Measurements from ENCODE around the gene DNAH14. TPM values are rescaled to one million over a fixed set of nuclear protein-coding genes. Genes with fewer than 3 reads are reported as not detected.
A peak's percentile ranks its signal among the peaks of the same experiment; 100 is the strongest.

The DNAH14 gene
- total RNA-seq, 1 experiment from 2014 or later, result 33.2 TPM

- TF ChIP-seq ZBTB33 (IDR thresholded peaks at IDR 0.05; ENCODE audit: extremely low read depth, insufficient replicate concordance, low read length), result no peak
Observed at GRCh38 chr1:225440380-225441221, 511.1 kb downstream of the DNAH14 start (continued).

DNA sequence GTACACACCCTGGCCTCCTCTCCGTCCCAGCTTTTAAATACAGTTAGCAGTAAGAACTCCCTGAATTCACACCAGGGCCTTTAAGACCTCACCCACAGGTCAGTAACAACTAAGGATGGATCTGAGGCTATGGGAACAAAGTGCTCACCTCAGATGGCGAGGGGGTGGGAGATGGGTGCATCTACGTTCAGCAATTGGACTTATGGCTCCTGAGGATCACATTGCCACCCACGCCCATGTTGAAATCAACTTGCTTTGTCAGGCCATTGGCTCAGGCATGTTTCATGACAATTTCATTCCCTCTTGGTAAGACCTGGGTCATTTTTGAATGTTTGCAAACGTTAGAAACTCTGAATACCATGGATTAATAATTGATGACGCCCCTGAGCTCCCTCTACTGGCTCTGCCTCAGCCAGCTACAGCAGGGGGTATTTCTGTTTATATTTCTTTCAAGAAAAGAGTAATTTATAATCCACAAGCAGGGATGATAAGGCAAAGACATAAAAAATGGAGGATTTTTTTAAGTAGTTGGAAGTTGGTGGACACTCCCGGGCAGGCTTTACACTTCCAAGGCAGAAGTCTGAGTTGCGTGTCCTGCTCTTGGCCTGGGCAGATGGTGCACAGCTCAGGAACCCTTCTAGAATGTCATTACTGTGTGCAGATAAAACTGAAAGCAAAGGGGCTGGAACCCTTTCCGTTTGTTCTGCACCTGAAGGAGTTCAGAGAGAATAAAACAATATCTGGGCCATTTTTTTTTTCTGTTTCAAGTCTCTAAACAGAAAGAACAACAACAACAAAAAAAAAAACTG lies 512.0 kb downstream of the DNAH14 start:
- no peak for ATAC-seq

More for the DNA sequence above, 512.0 kb downstream of the DNAH14 start:
- TF ChIP-seq EGR1 (IDR thresholded peaks at IDR 0.05; ENCODE audit: low read depth) (no peak), CBX3 (IDR thresholded peaks at IDR 0.05; ENCODE audit: low read depth) (no peak), JUND (IDR thresholded peaks at IDR 0.05) (no peak), POLR2A (IDR thresholded peaks at IDR 0.05; ENCODE audit: borderline replicate concordance, extremely low read depth, insufficient read depth, insufficient read length) (no peak), RAD21 (IDR thresholded peaks at IDR 0.05; ENCODE audit: low read depth) (peak; percentile 25; the same call in 1 of the 2 replicates), ATF3 (IDR thresholded peaks at IDR 0.05) (no peak), ZBTB33 (IDR thresholded peaks at IDR 0.05; ENCODE audit: extremely low read depth, insufficient replicate concordance, low read length) (no peak)
- TF ChIP-seq, protein P1, sequence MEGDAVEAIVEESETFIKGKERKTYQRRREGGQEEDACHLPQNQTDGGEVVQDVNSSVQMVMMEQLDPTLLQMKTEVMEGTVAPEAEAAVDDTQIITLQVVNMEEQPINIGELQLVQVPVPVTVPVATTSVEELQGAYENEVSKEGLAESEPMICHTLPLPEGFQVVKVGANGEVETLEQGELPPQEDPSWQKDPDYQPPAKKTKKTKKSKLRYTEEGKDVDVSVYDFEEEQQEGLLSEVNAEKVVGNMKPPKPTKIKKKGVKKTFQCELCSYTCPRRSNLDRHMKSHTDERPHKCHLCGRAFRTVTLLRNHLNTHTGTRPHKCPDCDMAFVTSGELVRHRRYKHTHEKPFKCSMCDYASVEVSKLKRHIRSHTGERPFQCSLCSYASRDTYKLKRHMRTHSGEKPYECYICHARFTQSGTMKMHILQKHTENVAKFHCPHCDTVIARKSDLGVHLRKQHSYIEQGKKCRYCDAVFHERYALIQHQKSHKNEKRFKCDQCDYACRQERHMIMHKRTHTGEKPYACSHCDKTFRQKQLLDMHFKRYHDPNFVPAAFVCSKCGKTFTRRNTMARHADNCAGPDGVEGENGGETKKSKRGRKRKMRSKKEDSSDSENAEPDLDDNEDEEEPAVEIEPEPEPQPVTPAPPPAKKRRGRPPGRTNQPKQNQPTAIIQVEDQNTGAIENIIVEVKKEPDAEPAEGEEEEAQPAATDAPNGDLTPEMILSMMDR (IDR thresholded peaks at IDR 0.05 in 2 of 3, conservative IDR thresholded peaks at IDR 0.05 in 1 of 3; ENCODE audit: borderline replicate concordance in 1 of 3, insufficient read depth in 1 of 3, low read depth in 2 of 3, low read length in 2 of 3), result peak in 2 of 3 experiments; percentile 51 to 60; a peak in 5 of 6 replicates
- ChIA-PET CTCF (interaction anchor here (0.8 to 2.1 kb wide), 5 partner anchors 8 to 331 kb away, joined by 3 to 7 read pairs (median 4); partner anchors contain the start of gene LBR), POLR2A (no interaction called here), RAD21 (ENCODE audit: low non-redundant PET in 1 of 2, low total read pairs in 2 of 2, uncharacterized antibody in 2 of 2, unreplicated experiment in 2 of 2) (no interaction called here)
- Histone ChIP-seq H3K4me3 (replicated peaks in 1 of 2; ENCODE audit: low read depth in 1 of 2, low read length in 2 of 2) (no peak overlapping the region), H3K9ac (ENCODE audit: low read length) (no peak overlapping the region), H2AFZ (ENCODE audit: low read depth, low read length, poor library complexity, severe bottlenecking) (peak overlapping the region; percentile 69), H3K27ac (ENCODE audit: low read depth, low read length) (no peak overlapping the region), H3K9me2 (ENCODE audit: insufficient read depth) (no peaks in the 10 kb centered on the region), H3K4me2 (ENCODE audit: low read length) (peak overlapping the region; percentile 6; the same call in 1 of the 2 replicates), H3K4me1 (ENCODE audit: control insufficient read depth in 1 of 2, insufficient read depth in 2 of 2, low read length in 2 of 2) (peaks cover 37 to 56% of the 10 kb centered on the region in 2 experiments), H3K79me2 (ENCODE audit: insufficient read depth, low read length) (no peaks in the 10 kb centered on the region), H3K9me3 (ENCODE audit: control insufficient read depth in 1 of 2, insufficient read depth in 1 of 2, low read depth in 1 of 2, low read length in 2 of 2) (no peaks in the 10 kb centered on the region), H3K36me3 (ENCODE audit: control insufficient read depth in 1 of 2, insufficient read depth in 2 of 2, low read length in 2 of 2) (no peaks in the 10 kb centered on the region), H4K20me1 (ENCODE audit: insufficient read depth) (no peaks in the 10 kb centered on the region), H3K27me3 (ENCODE audit: insufficient read depth, low read length) (no peaks in the 10 kb centered on the region)
- no TSS peak for BruUV-seq (replicated peaks)
- DNase-seq (ENCODE audit: low read depth, low spot score), result no peak
- intact Hi-C loops (cut with micrococcal nuclease), result no loop called here
